Psoas muscle (tissue), 8 donors: ENCODE measurements around the gene MAMSTR. TPM values are rescaled to one million over a fixed set of nuclear protein-coding genes. Genes with fewer than 3 reads are reported as not detected.

Experiments used
- ATAC-seq, 4 donors: fragments of 200-7000 bp; cut with Tn5 transposase; one replicate each; pipeline ENCODE4 v1.9.1; 2020; ENCODE audit warnings: moderate library complexity in 3 of 4, mild to moderate bottlenecking in 2 of 4
- DNase-seq, 2 donors: peaks; one replicate each; pipeline ENCODE4 v3.0.0-alpha.2; 2020
- H3K27ac ChIP-seq: fragments of 200-600 bp; one replicate; pipeline ENCODE4 v1.8.0; 2022
- H3K27me3 ChIP-seq, 3 donors: fragments of 200-600 bp in 1 of 3; one replicate each; pipeline versions ENCODE4 v1.6.1 to v1.8.0; 2013 to 2022; ENCODE audit warnings: low read length in 2 of 3, mild to moderate bottlenecking in 2 of 3, moderate library complexity in 1 of 3; ENCODE audit not compliant: insufficient read depth in 3 of 3
- H3K36me3 ChIP-seq, 2 donors: fragments of 200-600 bp in 1 of 2; one replicate each; pipeline versions ENCODE4 v1.6.1 to v1.8.0; 2013 to 2022; ENCODE audit warnings: low read depth in 1 of 2, mild to moderate bottlenecking in 1 of 2, moderate library complexity in 1 of 2; ENCODE audit not compliant: insufficient read depth in 1 of 2
- H3K4me1 ChIP-seq: fragments of 200-600 bp; one replicate; pipeline ENCODE4 v1.8.0; 2022
- H3K4me3 ChIP-seq: fragments of 200-600 bp; one replicate; pipeline ENCODE4 v1.8.0; 2022; ENCODE audit warnings: mild to moderate bottlenecking
- H3K9me3 ChIP-seq: fragments of 200-600 bp; one replicate; pipeline ENCODE4 v1.8.0; 2022
- WGBS, 3 donors: extraction: QIAGEN DNeasy Blood & Tissue Kit; methylation state at CpG; one replicate each; pipeline versions ENCODE4 v1.1.6 to v1.1.7; 2013; 5-methylcytosine and 5-hydroxymethylcytosine counted together
- intact Hi-C, 2 donors: fragments of 100-400 bp; cut with DNase I; formaldehyde crosslinking; loops; one replicate each; pipeline versions ENCODE4 v1.11.0 to v1.14.2; 2022
- polyA plus RNA-seq, 3 donors: library from polyadenylated mRNA; stranded (reverse); fragments of 200-250 nt; gene quantifications; one replicate each; pipeline ENCODE4 v1.2.3, GENCODE V29; 2013
- total RNA-seq, 4 donors: library from RNA; stranded (reverse); fragmentation: NEBNext Ultra II Directional in 2 of 4; extraction: Animal tissue kit (Norgen Biotek cat#: 25700) in 2 of 4; gene quantifications; one replicate each; pipeline versions ENCODE4 v1.2.1 to v1.2.4, GENCODE V29; 2021 to 2023
- TF ChIP-seq, protein P1 (sequence below): fragments of 200-600 bp; IDR thresholded peaks from one replicate; pipeline ENCODE4 v1.8.0; 2022; ENCODE audit warnings: antibody characterized with exemption
- donor health status: healthy with polysubstance abuse.
- donor health status: DM: no; HTN: no; CAD: no; lungs with moderate emphysema.
- donor health status: Bipolar disorder and iron deficiency.
- donor health status: healthy.
- donor health status: DM: yes; HTN: yes; CAD: no.
- donor health status: DM: no; HTN: no; CAD: no.
- donor health status: DM: no; HTN: no; CAD: no.
- donor health status: DM: yes; HTN: yes; CAD: no.

Gene MAMSTR
- total and polyA plus RNA-seq, 7 donors = 3.1 to 50.9 (median 10.5) TPM

DNA sequence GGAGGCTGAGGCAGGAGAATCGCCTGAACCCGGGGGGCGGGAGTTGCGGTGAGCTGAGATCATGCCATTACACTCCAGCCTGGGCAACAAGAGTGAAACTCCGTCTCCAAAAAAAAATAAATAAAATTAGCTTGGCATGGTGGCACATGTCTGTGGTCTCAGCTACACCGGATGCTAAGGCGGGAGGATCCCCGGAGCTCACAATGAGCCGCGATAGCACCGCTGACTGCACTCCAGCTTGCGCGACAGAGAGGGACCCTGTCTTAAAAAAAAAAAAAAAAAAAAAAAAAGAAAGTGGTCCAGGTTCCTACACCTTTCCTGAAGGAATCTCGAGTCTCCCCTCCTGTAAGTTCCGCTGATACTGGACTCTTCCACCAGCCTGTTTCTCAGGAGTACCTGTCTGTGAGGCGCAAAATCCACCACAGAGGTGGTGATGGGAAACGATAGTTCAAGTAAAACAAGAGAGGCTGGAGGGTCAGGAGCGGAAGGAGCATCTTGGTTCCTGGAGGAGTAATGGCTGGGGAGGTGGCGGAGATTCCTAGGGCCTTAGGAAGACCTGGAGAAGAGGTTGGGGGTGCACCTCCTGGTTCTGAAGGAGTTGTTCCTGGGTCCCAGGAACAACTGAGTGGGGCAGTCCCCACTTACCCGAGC, 32.4 kb upstream of the MAMSTR start:
- Histone ChIP-seq H3K4me3 (peak overlapping the region; percentile 57), H3K36me3 (no peaks in the 10 kb centered on the region), H3K9me3 (no peaks in the 10 kb centered on the region), H3K27me3 (no peaks in the 10 kb centered on the region), H3K4me1 (peaks cover 19% of the 10 kb centered on the region), H3K27ac (peak overlapping the region; percentile 42)
- ATAC-seq = no peak
- no peak for DNase-seq
- WGBS, 3 donors = 44 to 50% (median 46%) methylated on average over 20 of the region's 20 CpGs
- intact Hi-C loops = no loop called here
- TF ChIP-seq, protein P1, sequence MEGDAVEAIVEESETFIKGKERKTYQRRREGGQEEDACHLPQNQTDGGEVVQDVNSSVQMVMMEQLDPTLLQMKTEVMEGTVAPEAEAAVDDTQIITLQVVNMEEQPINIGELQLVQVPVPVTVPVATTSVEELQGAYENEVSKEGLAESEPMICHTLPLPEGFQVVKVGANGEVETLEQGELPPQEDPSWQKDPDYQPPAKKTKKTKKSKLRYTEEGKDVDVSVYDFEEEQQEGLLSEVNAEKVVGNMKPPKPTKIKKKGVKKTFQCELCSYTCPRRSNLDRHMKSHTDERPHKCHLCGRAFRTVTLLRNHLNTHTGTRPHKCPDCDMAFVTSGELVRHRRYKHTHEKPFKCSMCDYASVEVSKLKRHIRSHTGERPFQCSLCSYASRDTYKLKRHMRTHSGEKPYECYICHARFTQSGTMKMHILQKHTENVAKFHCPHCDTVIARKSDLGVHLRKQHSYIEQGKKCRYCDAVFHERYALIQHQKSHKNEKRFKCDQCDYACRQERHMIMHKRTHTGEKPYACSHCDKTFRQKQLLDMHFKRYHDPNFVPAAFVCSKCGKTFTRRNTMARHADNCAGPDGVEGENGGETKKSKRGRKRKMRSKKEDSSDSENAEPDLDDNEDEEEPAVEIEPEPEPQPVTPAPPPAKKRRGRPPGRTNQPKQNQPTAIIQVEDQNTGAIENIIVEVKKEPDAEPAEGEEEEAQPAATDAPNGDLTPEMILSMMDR = no peak

DNA sequence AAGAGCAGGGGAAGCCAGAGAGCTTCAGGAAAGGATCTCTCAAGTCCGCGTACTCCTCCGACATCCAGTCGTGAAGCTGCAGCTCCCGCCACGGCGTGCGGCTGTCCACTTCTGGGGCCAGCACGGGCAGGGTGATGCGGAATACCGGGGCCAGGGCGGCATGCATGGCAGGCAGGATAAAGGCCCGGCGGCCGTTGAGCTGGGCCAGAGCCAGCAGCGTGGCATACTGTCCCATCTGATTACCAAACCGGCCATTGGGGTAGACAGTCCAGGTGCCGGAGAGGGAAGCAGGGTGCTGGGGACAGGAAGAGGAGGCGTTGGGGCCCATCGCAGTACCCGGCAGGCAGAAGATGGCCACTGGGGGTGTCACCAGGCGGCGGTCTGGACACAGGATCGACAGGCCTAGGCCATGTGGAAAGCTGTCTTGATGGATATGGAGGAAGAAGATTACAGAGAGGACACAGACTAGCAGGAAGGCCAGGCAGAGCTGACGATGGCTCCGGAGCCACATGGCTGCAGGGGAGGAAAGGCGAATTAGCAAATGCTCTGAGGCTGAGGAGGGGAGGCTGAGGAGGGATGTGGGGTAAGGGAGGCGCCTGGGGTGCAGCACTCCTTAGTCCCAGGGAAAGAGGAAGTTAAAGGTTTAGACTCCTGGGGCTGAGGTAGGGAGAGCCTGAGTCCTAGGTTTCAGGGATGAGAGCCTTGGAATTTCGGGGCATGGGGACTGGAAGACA, 31.4 kb upstream of the MAMSTR start:
- DNase-seq = no peak
- no peak for ATAC-seq
- intact Hi-C loops = no loop called here
- 82 to 87% (median 84%) methylated on average over 29 of the region's 29 CpGs for WGBS, 3 donors
- no peak overlapping the region for H3K27ac ChIP-seq
- H3K4me3 ChIP-seq = peak overlapping the region; percentile 57
- H3K27me3 ChIP-seq = no peaks in the 10 kb centered on the region
- no peaks in the 10 kb centered on the region for H3K36me3 ChIP-seq
- peaks cover 14% of the 10 kb centered on the region for H3K4me1 ChIP-seq
- TF ChIP-seq, protein P1 = no peak
- H3K9me3 ChIP-seq = no peaks in the 10 kb centered on the region

DNA sequence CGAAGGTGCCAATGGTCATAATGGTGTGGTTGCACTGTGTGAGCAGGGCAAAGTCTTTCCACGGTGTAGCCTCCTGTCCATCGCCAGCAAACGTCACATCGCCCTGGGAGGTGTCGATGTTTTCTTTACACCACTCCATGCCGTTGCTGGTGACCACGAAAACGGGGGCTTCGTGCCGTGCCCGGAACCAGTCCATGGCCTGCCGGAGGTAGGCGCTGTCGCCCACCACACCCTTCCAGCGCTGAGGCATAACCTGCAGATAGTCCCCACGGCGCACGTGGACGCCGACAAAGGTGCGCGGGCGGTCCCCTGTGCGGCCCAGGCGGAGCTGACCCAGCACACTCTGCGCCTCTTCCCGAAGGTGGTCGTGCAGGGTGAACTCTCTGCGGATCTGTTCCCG, 30.8 kb upstream of the MAMSTR start:
- no peak for ATAC-seq
- WGBS, 3 donors = 90 to 96% (median 96%) methylated on average over 31 of the region's 31 CpGs
- Histone ChIP-seq H3K9me3 (no peaks in the 10 kb centered on the region), H3K4me1 (peaks cover 9% of the 10 kb centered on the region), H3K27ac (no peak overlapping the region), H3K36me3 (no peaks in the 10 kb centered on the region), H3K27me3 (no peaks in the 10 kb centered on the region), H3K4me3 (no peak overlapping the region)
- no peak for DNase-seq
- TF ChIP-seq, protein P1 = no peak
- intact Hi-C loops = no loop called here

DNA sequence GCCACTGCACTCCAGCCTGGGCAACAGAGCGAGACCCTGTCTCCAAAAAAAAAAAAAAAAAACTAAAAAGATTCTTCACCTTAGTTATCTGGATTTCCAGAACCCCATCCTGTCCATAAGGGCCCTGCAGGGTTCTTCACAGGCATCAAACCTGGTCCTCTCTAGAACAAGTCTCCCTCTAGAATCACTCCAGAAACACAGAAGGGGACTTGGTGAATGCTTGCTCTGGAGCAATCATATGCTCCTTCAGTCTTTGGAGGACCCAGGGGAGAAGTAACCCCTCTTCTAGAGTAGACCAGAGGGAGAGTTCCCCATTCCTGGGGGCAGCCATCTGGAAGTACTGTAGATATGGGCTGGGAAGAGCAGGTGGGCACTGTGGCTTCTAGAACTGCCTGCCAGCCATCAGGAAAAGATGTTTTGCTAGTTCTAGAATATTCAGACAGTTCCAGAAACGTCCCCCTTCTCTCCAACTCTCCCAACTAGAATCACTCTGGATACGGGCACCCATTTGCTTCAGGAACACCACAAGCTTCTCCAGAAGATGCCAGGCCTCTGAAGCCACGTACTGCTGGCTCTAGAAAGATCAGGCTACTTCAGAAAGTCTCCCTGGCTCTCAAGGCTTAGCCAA, 30.2 kb upstream of the MAMSTR start:
- H3K9me3 ChIP-seq = no peaks in the 10 kb centered on the region
- H3K27me3 ChIP-seq = no peaks in the 10 kb centered on the region
- no peak for DNase-seq
- H3K36me3 ChIP-seq = no peaks in the 10 kb centered on the region
- H3K4me1 ChIP-seq = peaks cover 8% of the 10 kb centered on the region
- 68 to 79% (median 73%) methylated on average over 3 to 4 of the region's 4 CpGs for WGBS, 3 donors
- no peak for ATAC-seq
- TF ChIP-seq, protein P1 = no peak
- no peak overlapping the region for H3K4me3 ChIP-seq
- intact Hi-C loops = no loop called here
- H3K27ac ChIP-seq = no peak overlapping the region
